Mononuclear cell (primary cell): ENCODE results near the gene APOD. TPM values are rescaled to one million over a fixed set of nuclear protein-coding genes. Genes with fewer than 3 reads are reported as not detected.
"Not testable (repeated sequence)": the region's sequence is repeated elsewhere in the genome, so short reads cannot be mapped to it uniquely, and the experiment has no call there.

ENCODE experiments used
- H3K27me3 ChIP-seq: 2 replicates; pipeline ENCODE4 v1.6.0; 2011; ENCODE audit warnings: low read length, control low read depth; ENCODE audit not compliant: insufficient read depth
- H3K4me1 ChIP-seq: 2 replicates; pipeline ENCODE4 v1.5.1; 2011; ENCODE audit warnings: mild to moderate bottlenecking, low read length, control low read depth; ENCODE audit not compliant: insufficient read depth
- H3K4me3 ChIP-seq: 2 replicates; pipeline ENCODE4 v1.5.1; 2011; ENCODE audit warnings: mild to moderate bottlenecking, low read length, moderate library complexity
- H3K9me3 ChIP-seq: 2 replicates; pipeline ENCODE4 v1.5.1; 2011; ENCODE audit warnings: low read depth, mild to moderate bottlenecking, control low read depth, low read length
- total RNA-seq: library from RNA; depleted of rRNA; stranded (reverse); fragments of >200 nt; gene quantifications from one replicate; pipeline ENCODE4 v1.2.3, GENCODE V29; 2012

The APOD gene
- total RNA-seq, 1 donor = not detected

DNA sequence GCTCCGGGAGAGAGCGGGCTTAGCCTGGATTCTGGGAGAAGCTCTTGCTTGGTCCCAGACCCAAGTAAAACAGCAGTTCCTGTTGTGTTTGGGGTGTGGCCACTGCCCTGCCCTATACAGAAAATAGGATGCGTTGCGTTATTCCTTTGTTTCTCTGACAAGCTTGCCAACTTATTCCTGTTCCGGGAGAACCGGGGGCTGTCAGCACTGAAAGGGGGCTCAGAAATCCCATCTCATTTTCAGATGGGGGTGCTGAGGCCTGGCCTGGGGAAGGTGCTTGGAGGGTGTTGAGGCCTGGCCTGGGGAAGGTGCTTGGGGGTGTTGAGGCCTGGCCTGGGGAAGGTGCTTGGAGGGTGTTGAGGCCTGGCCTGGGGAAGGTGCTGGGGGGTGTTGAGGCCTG lies 38.3 kb upstream of the APOD start:
- H3K27me3 ChIP-seq, H3K4me1 ChIP-seq, H3K9me3 ChIP-seq, H3K4me3 ChIP-seq: not testable (repeated sequence)

DNA sequence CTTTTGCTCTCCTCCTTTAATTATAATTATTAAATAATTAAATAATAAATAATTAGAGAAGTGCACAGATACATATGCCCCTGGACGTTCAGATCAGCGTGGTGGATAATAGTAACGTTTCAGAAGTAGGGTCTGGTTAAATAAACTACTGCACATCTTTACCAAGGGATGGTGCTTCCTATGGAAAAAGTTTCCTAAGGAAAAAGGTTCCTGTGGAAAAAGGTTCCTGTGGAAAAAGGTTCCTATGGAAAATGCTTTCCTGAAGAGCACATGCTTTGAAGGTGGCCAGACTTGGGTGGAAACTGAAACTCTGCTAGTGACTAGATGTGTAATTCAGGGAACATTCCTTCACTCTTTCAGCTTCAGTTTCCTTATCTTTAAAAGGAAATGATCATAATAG lies 37.4 kb upstream of the APOD start:
- H3K27me3 ChIP-seq, H3K9me3 ChIP-seq, H3K4me3 ChIP-seq, H3K4me1 ChIP-seq: not testable (repeated sequence)

DNA sequence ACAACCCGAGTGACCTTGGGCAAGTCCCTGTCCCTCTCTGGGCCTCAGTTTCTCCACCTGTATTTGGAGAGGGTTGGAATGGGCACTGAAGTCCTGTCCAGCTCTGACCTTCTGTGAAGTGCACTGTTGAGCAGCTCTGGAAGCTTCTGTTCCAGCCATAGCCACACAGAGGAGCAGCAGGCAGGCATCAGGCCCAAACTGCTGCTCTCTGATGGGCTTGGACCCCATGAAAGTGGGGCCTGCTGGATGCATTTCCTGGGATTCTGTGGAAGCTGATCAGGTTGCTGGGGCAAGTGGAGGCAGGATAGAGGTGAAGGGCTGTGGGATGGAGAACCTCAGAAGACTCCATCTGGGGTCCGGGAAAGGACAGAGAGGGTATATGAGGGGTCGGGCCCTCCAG lies 36.7 kb upstream of the APOD start:
- H3K4me1 ChIP-seq, H3K4me3 ChIP-seq, H3K9me3 ChIP-seq, H3K27me3 ChIP-seq: not testable (repeated sequence)

DNA sequence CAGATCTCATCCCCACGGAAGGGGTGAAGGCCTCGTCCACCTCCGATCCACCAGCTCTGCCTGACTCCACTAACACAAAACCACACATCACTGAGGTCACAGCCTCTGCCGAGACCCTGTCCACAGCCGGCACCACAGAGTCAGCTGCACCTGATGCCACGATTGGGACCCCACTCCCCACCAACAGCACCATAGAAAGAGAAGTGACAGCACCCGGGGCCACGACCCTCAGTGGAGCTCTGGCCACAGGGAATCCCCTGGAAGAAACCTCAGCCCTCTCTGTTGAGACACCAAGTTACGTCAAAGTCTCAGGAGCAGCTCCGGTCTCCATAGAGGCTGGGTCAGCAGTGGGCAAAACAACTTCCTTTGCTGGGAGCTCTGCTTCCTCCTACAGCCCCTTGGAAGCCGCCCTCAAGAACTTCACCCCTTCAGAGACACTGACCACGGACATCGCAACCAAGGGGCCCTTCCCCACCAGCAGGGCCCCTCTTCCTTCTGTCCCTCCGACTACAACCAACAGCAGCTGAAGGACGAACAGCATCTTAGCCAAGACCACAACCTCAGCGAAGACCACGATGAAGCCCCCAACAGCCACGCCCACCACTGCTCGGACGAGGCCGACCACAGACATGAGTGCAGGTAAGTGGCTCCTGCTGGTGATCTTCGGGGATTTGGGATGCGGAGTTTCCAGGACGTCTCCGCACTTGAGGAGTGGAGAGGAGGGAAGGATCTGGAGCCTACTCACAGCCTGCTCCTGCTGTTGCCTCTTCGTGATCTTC lies 36.0 kb upstream of the APOD start:
- not testable (repeated sequence) for H3K27me3 ChIP-seq, H3K9me3 ChIP-seq, H3K4me3 ChIP-seq, H3K4me1 ChIP-seq

DNA sequence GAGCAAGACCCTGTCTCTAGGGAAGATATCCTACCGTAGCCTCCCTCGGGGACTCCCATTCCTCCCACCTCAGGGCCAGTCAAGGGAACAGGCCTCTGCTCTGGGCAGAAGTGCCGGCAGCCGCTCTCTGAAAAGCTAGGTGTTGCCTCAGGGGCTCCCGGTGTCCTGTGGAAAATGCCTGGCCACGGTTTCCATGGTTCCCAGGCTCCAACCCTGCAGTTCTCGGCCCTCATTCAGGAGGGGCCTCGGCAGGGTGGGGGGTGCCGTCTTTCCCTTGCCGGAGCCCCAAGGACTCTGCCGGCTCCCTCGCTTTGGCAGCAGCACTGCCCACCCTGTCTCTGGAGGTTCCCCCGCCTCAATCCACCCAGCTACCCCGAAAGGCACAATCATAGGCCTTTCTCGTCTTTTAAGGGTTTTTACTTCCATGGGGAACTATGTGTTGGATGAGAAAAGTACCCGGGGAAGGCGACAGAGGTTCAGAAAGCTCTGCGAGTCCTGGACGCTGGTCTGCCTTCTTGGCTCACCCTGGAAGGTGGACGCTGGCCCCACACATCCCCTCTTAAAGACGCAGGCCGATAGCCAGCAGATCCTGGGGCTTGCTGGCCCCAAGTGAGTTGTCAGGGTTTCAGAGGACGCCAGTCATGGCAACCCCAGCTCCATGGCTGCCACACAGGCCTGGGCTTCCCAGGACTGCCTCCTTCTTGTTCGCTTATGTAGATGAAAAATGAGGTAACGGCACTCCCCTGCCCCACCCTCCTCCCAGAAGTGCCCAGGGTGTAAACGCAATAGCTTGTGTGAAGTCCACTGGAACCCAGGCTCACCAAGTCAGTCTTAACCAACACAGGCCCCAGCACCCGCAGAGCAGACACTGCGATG lies 34.3 kb upstream of the APOD start:
- not testable (repeated sequence) for H3K4me1 ChIP-seq, H3K4me3 ChIP-seq, H3K27me3 ChIP-seq, H3K9me3 ChIP-seq

DNA sequence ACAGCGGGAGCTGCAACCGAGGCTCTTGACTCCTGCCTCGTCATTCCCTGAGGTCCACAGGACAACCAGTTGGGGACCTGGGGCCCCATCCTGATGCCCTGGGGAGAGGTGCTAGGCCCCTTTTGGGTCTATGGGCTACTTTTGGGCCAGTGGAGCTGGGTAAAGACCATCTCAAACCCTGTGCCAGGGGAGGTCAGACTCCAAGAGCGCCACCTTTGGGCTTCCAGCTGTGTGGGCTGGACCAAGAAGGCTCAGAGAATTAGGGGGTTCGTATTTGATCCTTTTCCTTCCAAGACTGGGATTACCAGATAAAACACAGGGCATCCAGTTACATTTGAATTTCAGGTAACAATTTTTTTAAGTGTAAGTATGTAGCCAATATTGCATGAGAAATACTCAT lies 33.4 kb upstream of the APOD start:
- H3K9me3 ChIP-seq, H3K4me3 ChIP-seq, H3K4me1 ChIP-seq, H3K27me3 ChIP-seq: not testable (repeated sequence)

DNA sequence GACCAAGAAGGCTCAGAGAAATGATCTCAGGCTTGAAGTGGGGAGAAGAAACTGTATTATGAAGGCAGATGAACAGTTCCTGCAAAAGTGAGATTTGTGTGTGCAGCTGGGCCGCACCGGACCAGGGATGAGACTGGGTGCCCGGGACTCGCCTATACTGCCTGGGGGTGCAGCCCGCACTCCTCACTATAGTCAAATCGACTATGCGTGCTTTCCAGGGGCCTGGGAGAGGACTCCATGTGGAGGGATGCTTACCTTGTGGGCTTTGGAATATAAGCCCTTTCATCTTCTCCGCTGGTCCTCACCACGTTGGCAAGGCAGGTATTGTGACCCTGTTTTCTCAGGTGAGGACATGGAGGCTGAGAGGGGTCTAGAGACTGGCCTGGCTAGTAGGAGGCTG lies 32.9 kb upstream of the APOD start:
- H3K4me3 ChIP-seq = no peak overlapping the region
- no peaks in the 10 kb centered on the region for H3K27me3 ChIP-seq
- no peaks in the 10 kb centered on the region for H3K9me3 ChIP-seq
- H3K4me1 ChIP-seq = no peaks in the 10 kb centered on the region

DNA sequence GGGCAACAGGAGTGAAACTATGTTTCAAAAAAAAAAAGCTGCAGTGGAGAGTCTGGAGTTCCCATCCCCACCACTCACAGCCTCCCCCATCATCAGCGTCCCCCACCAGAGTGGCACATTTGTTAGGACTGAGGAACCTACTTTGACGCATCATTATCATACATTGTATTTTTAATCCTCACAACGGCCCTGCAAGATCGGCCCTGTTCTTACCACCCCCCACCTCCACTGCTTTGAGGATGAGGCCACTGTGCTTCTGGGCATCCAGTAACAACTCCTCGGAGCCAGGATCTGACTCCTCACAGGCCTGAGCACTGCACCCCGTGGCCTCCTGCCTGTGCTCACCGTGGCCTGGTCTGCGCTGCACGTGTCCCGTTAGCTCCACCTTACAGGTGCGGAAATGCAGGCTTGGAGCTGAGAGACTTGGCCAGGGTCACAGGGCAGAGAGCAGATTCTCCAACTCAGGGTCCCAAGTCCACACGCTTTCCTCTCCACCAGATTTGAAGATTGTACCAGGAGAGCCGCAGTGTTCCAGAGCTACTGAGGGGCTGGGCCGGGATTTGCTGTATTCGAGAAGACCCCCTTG lies 32.3 kb upstream of the APOD start:
- not testable (repeated sequence) for H3K9me3 ChIP-seq, H3K4me1 ChIP-seq, H3K4me3 ChIP-seq

DNA sequence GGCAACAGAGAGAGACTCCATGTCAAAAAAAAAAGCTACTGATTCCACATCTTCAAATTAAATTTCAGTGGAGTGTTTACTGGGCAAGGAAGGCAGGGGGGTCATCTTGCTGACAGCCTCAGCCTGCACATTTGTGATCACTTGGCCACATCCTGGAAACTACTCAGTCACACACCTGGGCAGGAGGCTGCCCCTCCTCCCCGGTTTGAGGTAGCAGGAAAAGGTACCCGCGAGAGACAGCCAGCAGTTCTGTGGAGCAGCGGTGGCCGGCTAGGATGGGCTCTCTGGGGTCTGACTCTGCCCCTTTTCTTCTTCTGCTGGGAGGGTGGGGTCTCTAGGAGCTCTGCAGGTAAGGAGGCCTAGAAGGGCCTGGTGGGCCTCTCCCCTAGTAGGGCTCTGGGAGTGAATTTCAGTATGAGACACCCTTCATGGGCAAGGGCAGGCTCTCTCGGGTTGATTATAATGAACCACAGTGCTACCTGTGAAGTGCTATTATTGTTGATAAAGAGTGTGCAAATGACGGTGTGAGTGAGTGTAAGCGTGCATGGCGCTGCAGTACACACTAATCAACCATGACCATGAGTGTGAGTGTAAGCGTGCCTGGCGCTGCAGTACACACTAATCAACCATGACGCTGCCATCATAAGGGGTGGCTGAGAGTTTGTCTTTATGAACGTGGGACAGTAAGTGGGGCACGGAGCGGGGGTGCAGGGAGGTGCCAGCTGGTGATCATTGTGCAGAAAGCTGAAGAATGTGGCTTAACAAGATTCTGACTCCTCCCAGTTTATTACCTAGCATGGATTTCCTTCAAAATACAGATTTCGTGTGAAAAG lies 31.1 kb upstream of the APOD start:
- H3K9me3 ChIP-seq, H3K4me3 ChIP-seq, H3K4me1 ChIP-seq, H3K27me3 ChIP-seq: not testable (repeated sequence)

More for the DNA sequence above, 32.3 kb upstream of the APOD start:
- H3K27me3 ChIP-seq = not testable (repeated sequence)

DNA sequence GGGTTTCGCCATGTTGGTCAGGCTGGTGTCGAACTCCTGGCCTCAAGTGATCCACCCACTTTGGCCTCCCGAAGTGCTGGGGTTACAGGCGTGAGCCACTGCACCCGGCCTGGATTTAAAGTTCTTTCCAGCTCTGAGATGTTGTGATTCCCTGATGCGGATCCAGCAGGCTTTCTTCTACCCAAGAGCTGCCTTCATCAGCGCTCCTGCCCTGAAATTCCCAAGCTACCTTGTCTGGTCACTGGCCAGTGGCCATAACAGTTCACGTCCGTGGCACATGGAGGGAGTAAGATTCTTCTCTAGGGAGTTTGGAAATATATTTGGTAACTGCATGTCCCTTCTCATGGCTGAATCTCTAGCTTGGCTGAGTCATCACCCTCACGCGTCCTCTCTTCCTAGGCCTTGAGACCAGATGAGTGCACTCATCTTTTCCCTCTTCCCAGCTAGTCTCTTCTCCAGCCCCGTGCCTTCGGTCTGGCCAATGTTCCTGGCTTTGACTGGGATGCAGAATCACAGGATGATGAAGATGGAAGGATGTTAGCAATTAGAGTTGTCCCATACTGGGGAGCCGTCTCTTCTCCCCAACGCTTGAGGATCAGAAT lies 29.8 kb upstream of the APOD start:
- no peaks in the 10 kb centered on the region for H3K4me1 ChIP-seq
- no peaks in the 10 kb centered on the region for H3K9me3 ChIP-seq
- H3K27me3 ChIP-seq = no peaks in the 10 kb centered on the region
- H3K4me3 ChIP-seq = no peak overlapping the region

DNA sequence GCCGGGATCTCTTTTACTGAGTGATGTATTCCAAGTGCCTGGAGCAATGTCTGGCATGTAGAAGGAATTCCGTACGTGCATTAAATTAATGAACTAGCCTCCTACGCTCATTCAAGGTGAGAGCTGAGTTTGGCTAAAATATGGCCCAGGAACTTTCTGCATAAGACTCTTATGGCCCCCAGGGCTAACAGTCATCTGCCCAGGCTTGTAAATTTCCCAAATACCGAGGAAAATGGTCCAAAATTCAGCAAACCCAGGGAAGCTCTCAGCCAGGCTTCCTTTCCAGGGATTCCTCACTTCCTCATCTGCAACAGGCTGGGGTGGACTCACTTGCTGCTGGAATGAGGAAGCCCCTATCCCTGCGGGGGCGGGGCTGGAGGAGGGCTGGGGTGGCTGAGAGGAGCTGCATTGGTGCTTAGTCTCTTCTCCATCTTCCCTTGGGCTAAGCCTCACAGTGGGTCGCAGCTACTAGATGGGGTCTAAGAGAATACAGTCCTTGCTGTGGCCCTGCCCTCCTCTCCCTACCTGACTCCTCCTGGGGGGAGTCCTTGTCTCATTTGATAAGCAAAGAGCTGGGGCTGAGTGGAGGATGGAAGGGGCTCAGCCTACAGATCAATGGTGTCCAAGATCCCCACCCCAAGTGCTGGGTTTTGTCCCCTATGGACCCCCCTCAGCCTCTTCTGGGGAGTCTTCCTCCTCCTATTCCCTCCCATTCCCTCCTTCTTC lies 28.5 kb upstream of the APOD start:
- Histone ChIP-seq H3K4me1 (no peaks in the 10 kb centered on the region), H3K27me3 (no peaks in the 10 kb centered on the region), H3K9me3 (peaks cover 4% of the 10 kb centered on the region), H3K4me3 (no peak overlapping the region)

DNA sequence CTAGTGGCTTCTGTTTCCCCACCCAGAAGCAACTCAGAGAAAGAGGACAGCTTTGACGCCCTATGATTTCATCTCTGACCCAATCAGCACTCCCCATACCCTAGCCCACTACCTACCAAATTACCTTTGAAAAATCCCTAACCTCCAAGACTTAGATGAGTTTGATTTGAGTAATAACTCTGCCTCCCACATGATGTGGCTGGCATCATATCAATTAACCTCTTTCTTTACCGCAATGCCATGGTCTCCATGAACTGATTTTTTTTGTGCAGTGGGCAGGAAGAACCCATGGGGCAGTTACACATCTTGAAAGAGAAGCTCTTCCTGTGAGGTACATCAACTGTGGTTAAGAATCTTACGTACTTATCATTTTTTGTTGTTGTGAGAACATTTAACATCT lies 25.5 kb upstream of the APOD start:
- Histone ChIP-seq H3K27me3 (no peaks in the 10 kb centered on the region), H3K4me3 (no peak overlapping the region), H3K4me1 (no peaks in the 10 kb centered on the region), H3K9me3 (peaks cover 13% of the 10 kb centered on the region)

DNA sequence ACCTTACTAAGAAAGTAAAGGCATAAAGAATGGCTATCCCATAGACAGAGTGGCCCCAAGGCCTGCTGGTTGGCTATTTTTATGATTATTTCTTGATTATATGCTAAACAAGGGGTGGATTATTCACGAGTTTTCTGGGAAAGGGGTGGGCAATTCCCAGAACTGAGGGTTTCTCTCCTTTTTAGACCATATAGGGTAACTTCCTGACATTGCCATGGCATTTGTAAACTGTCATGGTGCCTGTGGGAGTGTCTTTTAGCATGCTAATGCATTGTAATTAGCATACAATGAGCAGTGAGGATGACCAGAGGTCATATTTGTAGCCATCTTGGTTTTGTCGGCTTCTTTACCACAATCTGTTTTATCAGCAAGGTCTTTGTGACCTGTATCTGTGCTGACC lies 18.0 kb upstream of the APOD start:
- H3K4me3 ChIP-seq, H3K27me3 ChIP-seq: not testable (repeated sequence)

DNA sequence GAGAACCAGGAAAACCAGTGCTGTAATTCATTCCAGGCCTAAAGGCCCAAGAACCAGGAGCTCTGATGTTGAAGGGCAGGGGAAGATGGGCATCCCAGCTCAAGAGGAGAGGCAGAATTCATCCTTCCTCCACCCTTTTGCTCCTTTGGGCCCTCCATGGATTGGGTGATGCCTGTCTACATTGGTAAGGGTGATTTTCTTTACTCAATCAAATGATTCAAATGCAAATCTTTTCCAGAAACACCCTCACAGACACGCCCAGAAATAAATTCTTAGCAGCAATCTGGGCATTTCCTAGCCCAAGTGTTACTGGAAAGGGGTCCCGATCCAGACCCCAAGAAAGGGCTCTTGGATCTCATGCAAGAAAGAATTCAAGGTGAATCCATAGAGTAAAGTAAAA lies 17.6 kb upstream of the APOD start:
- Histone ChIP-seq H3K9me3 (peaks cover 2% of the 10 kb centered on the region), H3K4me1 (no peaks in the 10 kb centered on the region), H3K27me3 (no peaks in the 10 kb centered on the region), H3K4me3 (no peak overlapping the region)

More for the DNA sequence above, 18.0 kb upstream of the APOD start:
- not testable (repeated sequence) for H3K9me3 ChIP-seq, H3K4me1 ChIP-seq
